Osteocyte (in vitro differentiated cells): ENCODE data around the gene APBA2. TPM values are rescaled to one million over a fixed set of nuclear protein-coding genes. Genes with fewer than 3 reads are reported as not detected.
A peak's percentile ranks its signal among the peaks of the same experiment; 100 is the strongest.
"Not testable (repeated sequence)": the region's sequence is repeated elsewhere in the genome, so short reads cannot be mapped to it uniquely, and the experiment has no call there.

Experiments used
- DNase-seq: peaks from one replicate; pipeline ENCODE4 v3.0.0; 2021; ENCODE audit warnings: mixed read lengths; ENCODE audit not compliant: unreplicated experiment; ENCODE audit errors: extremely low spot score
- H3K27ac Mint-ChIP-seq: one replicate; pipeline ENCODE4 v1.8.0; 2021; ENCODE audit warnings: mild to moderate bottlenecking, mixed read lengths; ENCODE audit not compliant: unreplicated experiment
- H3K27me3 Mint-ChIP-seq: one replicate; pipeline ENCODE4 v1.8.0; 2021; ENCODE audit warnings: mixed read lengths; ENCODE audit not compliant: unreplicated experiment
- H3K36me3 Mint-ChIP-seq: one replicate; pipeline ENCODE4 v1.8.0; 2021; ENCODE audit warnings: mixed read lengths; ENCODE audit not compliant: unreplicated experiment
- H3K4me1 Mint-ChIP-seq: one replicate; pipeline ENCODE4 v1.8.0; 2021; ENCODE audit warnings: mixed read lengths; ENCODE audit not compliant: unreplicated experiment
- H3K4me3 Mint-ChIP-seq: one replicate; pipeline ENCODE4 v1.8.0; 2021; ENCODE audit warnings: mild to moderate bottlenecking, moderate library complexity, mixed read lengths; ENCODE audit not compliant: unreplicated experiment
- H3K9me3 Mint-ChIP-seq: one replicate; pipeline ENCODE4 v1.8.0; 2021; ENCODE audit warnings: mixed read lengths; ENCODE audit not compliant: unreplicated experiment
- CTCF ChIP-seq: fragments of 200-600 bp; sonication (generic); IDR thresholded peaks from 2 replicates; pipeline ENCODE4 v1.5.0; 2021; ENCODE audit warnings: antibody characterized with exemption, mild to moderate bottlenecking, moderate library complexity
- long read RNA-seq: library from polyadenylated mRNA; unstranded; transcript quantifications from one replicate; pipeline ENCODE4 v2.0.0, GENCODE V29; 2021
- total RNA-seq: library from RNA; stranded (reverse); gene quantifications from 2 replicates; pipeline ENCODE4 v1.2.1, GENCODE V29; 2021

APBA2 gene
- total RNA-seq = 23.5 and 24.7 TPM in 2 replicates
- long read RNA-seq, partial matches to known transcripts = 11 of 19 reads
- long read RNA-seq, other reads (novel, unspliced or antisense) = 8 of 19 reads

GRCh38 chr15:28885630-28886430 is at the start of gene APBA2:
Gene APBA2, plus strand, starts transcription at chr15:28885974. Its CDS starts 167,911 bp downstream, at chr15:29053885.
- Mint-ChIP-seq H3K4me3 (peak within 1 kb of the TSS; percentile 68), H3K27ac (no peak within 1 kb of the TSS), H3K36me3 (no peaks in the 10 kb centered on the region), H3K9me3 (no peaks in the 10 kb centered on the region), H3K27me3 (no peaks in the 10 kb centered on the region), H3K4me1 (peaks cover 25% of the 10 kb centered on the region)
- no peak for TF ChIP-seq CTCF
- DNase-seq = no peak

- H3K4me1 Mint-ChIP-seq, H3K9me3 Mint-ChIP-seq, H3K4me3 Mint-ChIP-seq, H3K27ac Mint-ChIP-seq, H3K36me3 Mint-ChIP-seq, DNase-seq, H3K27me3 Mint-ChIP-seq: not testable (repeated sequence)
Measured at GRCh38 chr15:28840285-28840684, 45.5 kb upstream of the APBA2 start.

GRCh38 chr15:28842210-28842609 is 43.6 kb upstream of the APBA2 start:
- H3K27me3 Mint-ChIP-seq, H3K36me3 Mint-ChIP-seq, H3K9me3 Mint-ChIP-seq, DNase-seq, H3K27ac Mint-ChIP-seq, H3K4me3 Mint-ChIP-seq, H3K4me1 Mint-ChIP-seq: not testable (repeated sequence)

GRCh38 chr15:28843520-28843919 is 42.3 kb upstream of the APBA2 start:
- H3K27ac Mint-ChIP-seq, H3K27me3 Mint-ChIP-seq, H3K4me3 Mint-ChIP-seq, H3K4me1 Mint-ChIP-seq, H3K36me3 Mint-ChIP-seq, H3K9me3 Mint-ChIP-seq: not testable (repeated sequence)
- peak; percentile 82 for DNase-seq

- not testable (repeated sequence) for H3K27me3 Mint-ChIP-seq, DNase-seq, H3K4me1 Mint-ChIP-seq, H3K27ac Mint-ChIP-seq, H3K4me3 Mint-ChIP-seq, H3K36me3 Mint-ChIP-seq, H3K9me3 Mint-ChIP-seq
Measured at GRCh38 chr15:28844147-28844546, 41.6 kb upstream of the APBA2 start.

- not testable (repeated sequence) for H3K36me3 Mint-ChIP-seq, H3K27me3 Mint-ChIP-seq, H3K4me1 Mint-ChIP-seq, H3K4me3 Mint-ChIP-seq, DNase-seq, H3K9me3 Mint-ChIP-seq, H3K27ac Mint-ChIP-seq
Measured at GRCh38 chr15:28847247-28847646, 38.5 kb upstream of the APBA2 start.

GRCh38 chr15:28847959-28848358 is 37.8 kb upstream of the APBA2 start:
- H3K4me3 Mint-ChIP-seq, H3K27me3 Mint-ChIP-seq, H3K9me3 Mint-ChIP-seq, H3K27ac Mint-ChIP-seq, H3K36me3 Mint-ChIP-seq, H3K4me1 Mint-ChIP-seq: not testable (repeated sequence)
- DNase-seq = peak; percentile 66

GRCh38 chr15:28848521-28848920 is 37.3 kb upstream of the APBA2 start, which contains the start of gene GOLGA6L7:
Gene GOLGA6L7, minus strand, starts transcription at chr15:28848644. Its CDS starts 95 bp downstream, at chr15:28848549.
- not testable (repeated sequence) for H3K27ac Mint-ChIP-seq, H3K27me3 Mint-ChIP-seq

GRCh38 chr15:28849271-28849670 is 36.5 kb upstream of the APBA2 start:
- not testable (repeated sequence) for H3K36me3 Mint-ChIP-seq, H3K27ac Mint-ChIP-seq, H3K9me3 Mint-ChIP-seq, H3K27me3 Mint-ChIP-seq, H3K4me3 Mint-ChIP-seq, H3K4me1 Mint-ChIP-seq
- peak; percentile 53 for DNase-seq

More at GRCh38 chr15:28848521-28848920, 37.3 kb upstream of the APBA2 start, which contains the start of gene GOLGA6L7:
- not testable (repeated sequence) for H3K4me1 Mint-ChIP-seq, H3K36me3 Mint-ChIP-seq, H3K4me3 Mint-ChIP-seq, H3K9me3 Mint-ChIP-seq
- peak; percentile 65 for DNase-seq

GRCh38 chr15:28849766-28850165 is 36.0 kb upstream of the APBA2 start:
- H3K4me1 Mint-ChIP-seq, H3K36me3 Mint-ChIP-seq, H3K4me3 Mint-ChIP-seq, H3K27me3 Mint-ChIP-seq, H3K27ac Mint-ChIP-seq, H3K9me3 Mint-ChIP-seq: not testable (repeated sequence)
- peak; percentile 53 for DNase-seq

GRCh38 chr15:28853654-28854053 is 32.1 kb upstream of the APBA2 start:
- H3K36me3 Mint-ChIP-seq, H3K9me3 Mint-ChIP-seq, H3K27ac Mint-ChIP-seq, H3K4me1 Mint-ChIP-seq, H3K27me3 Mint-ChIP-seq, H3K4me3 Mint-ChIP-seq, DNase-seq: not testable (repeated sequence)
